H9 (cell line): ENCODE measurements around the gene ARID5A. TPM values are rescaled to one million over a fixed set of nuclear protein-coding genes. Genes with fewer than 3 reads are reported as not detected.
A peak's percentile ranks its signal among the peaks of the same experiment; 100 is the strongest.

Experiments
- DNase-seq: peaks from one replicate; pipeline ENCODE4 v3.0.0-alpha.2; 2017
- H2AFZ ChIP-seq: one replicate; pipeline ENCODE4 v1.6.1; 2013; ENCODE audit warnings: mild to moderate bottlenecking, low read length, control low read depth, moderate library complexity
- H2AK5ac ChIP-seq: 2 replicates; pipeline ENCODE4 v1.6.1; 2013; ENCODE audit warnings: low read length, control low read depth, mixed read lengths; ENCODE audit not compliant: insufficient read length
- H2BK120ac ChIP-seq: one replicate; pipeline ENCODE4 v1.6.1; 2013; ENCODE audit warnings: low read depth, mild to moderate bottlenecking, low read length, control low read depth, inconsistent platforms; ENCODE audit not compliant: poor library complexity, severe bottlenecking
- H2BK12ac ChIP-seq: 2 replicates; pipeline ENCODE4 v1.6.1; 2013; ENCODE audit warnings: low read length, control low read depth, mixed read lengths, low read depth; ENCODE audit not compliant: insufficient read length
- H2BK15ac ChIP-seq: 2 replicates; pipeline ENCODE4 v1.6.1; 2013; ENCODE audit warnings: low read depth, low read length, control low read depth
- H2BK20ac ChIP-seq: one replicate; pipeline ENCODE4 v1.6.1; 2013; ENCODE audit warnings: low read depth, mild to moderate bottlenecking, low read length, control low read depth, inconsistent platforms; ENCODE audit not compliant: poor library complexity, severe bottlenecking
- H2BK5ac ChIP-seq: 2 replicates; pipeline ENCODE4 v1.6.1; 2013; ENCODE audit warnings: low read length, control low read depth, mixed read lengths; ENCODE audit not compliant: insufficient read length
- H3K14ac ChIP-seq: 2 replicates; pipeline ENCODE4 v1.6.1; 2013; ENCODE audit warnings: low read length, control low read depth; ENCODE audit not compliant: insufficient read depth
- H3K18ac ChIP-seq: 2 replicates; pipeline ENCODE4 v1.6.1; 2013; ENCODE audit warnings: low read depth, mild to moderate bottlenecking, mixed read lengths, low read length, control low read depth; ENCODE audit not compliant: insufficient read length
- H3K23ac ChIP-seq: 2 replicates; pipeline ENCODE4 v1.6.1; 2013; ENCODE audit warnings: low read length, control low read depth, mixed read lengths, low read depth; ENCODE audit not compliant: insufficient read length
- H3K23me2 ChIP-seq: 2 replicates; pipeline ENCODE4 v1.6.1; 2013; ENCODE audit warnings: low read depth, mild to moderate bottlenecking, mixed read lengths, low read length, control low read depth; ENCODE audit not compliant: insufficient read length, poor library complexity, severe bottlenecking
- H3K27ac ChIP-seq: 2 replicates; pipeline ENCODE4 v1.5.1; 2013; ENCODE audit warnings: low read length, control low read depth, mixed read lengths, low read depth; ENCODE audit not compliant: insufficient read length
- H3K27me3 ChIP-seq: 2 replicates; pipeline ENCODE4 v1.6.1; 2013; ENCODE audit warnings: low read length, control low read depth, inconsistent platforms; ENCODE audit not compliant: insufficient read depth
- H3K4ac ChIP-seq: 2 replicates; pipeline ENCODE4 v1.6.1; 2013; ENCODE audit warnings: low read depth, mild to moderate bottlenecking, control low read depth, inconsistent platforms, low read length, moderate library complexity
- H3K4me1 ChIP-seq: 2 replicates; pipeline ENCODE4 v1.6.1; 2013; ENCODE audit warnings: low read length, control low read depth, inconsistent platforms; ENCODE audit not compliant: insufficient read depth
- H3K4me2 ChIP-seq: 2 replicates; pipeline ENCODE4 v1.6.1; 2013; ENCODE audit warnings: low read length, control low read depth, mixed read lengths; ENCODE audit not compliant: insufficient read length, insufficient read depth
- H3K56ac ChIP-seq: 2 replicates; pipeline ENCODE4 v1.6.1; 2013; ENCODE audit warnings: low read depth, mild to moderate bottlenecking, mixed read lengths, low read length, control low read depth; ENCODE audit not compliant: insufficient read length
- H3K79me1 ChIP-seq: 2 replicates; pipeline ENCODE4 v1.6.1; 2013; ENCODE audit warnings: low read depth, mild to moderate bottlenecking, moderate library complexity, low read length, control low read depth, inconsistent platforms; ENCODE audit not compliant: insufficient read depth, poor library complexity, severe bottlenecking
- H3K79me2 ChIP-seq: 2 replicates; pipeline ENCODE4 v1.6.1; 2013; ENCODE audit warnings: low read length, control low read depth, inconsistent platforms; ENCODE audit not compliant: insufficient read depth
- H3K9ac ChIP-seq: 2 replicates; pipeline ENCODE4 v1.6.1; 2013; ENCODE audit warnings: low read length, control low read depth, mixed read lengths; ENCODE audit not compliant: insufficient read length; ENCODE audit errors: extremely low read depth
- H3K9me3 ChIP-seq: one replicate; pipeline ENCODE4 v1.6.1; 2013; ENCODE audit warnings: low read depth, low read length, inconsistent platforms; ENCODE audit not compliant: control insufficient read depth
- H3T11ph ChIP-seq: one replicate; pipeline ENCODE4 v1.6.1; 2013; ENCODE audit warnings: mild to moderate bottlenecking, low read length, control low read depth, inconsistent platforms
- H4K20me1 ChIP-seq: one replicate; pipeline ENCODE4 v1.6.1; 2013; ENCODE audit not compliant: control insufficient read depth, insufficient read length, insufficient read depth
- H4K5ac ChIP-seq: 2 replicates; pipeline ENCODE4 v1.6.1; 2013; ENCODE audit warnings: low read depth, mild to moderate bottlenecking, mixed read lengths, low read length, control low read depth; ENCODE audit not compliant: insufficient read length
- H4K8ac ChIP-seq: replicated peaks from 2 replicates; pipeline ENCODE4 v1.6.1; 2013; ENCODE audit warnings: low read length, control low read depth, mixed read lengths, low read depth; ENCODE audit not compliant: insufficient read length
- H4K91ac ChIP-seq: 2 replicates; pipeline ENCODE4 v1.6.1; 2013; ENCODE audit warnings: low read depth, mild to moderate bottlenecking, moderate library complexity, mixed read lengths, low read length, control low read depth; ENCODE audit not compliant: insufficient read length
- H3K27ac Mint-ChIP-seq, 3 experiments: 2 replicates in 2 of 3; 3 replicates in 1 of 3; pipeline ENCODE4 v1.8.0; 2020 to 2021; ENCODE audit warnings: mixed read lengths in 3 of 3, mild to moderate bottlenecking in 1 of 3, moderate library complexity in 1 of 3
- H3K27me3 Mint-ChIP-seq: 2 replicates; pipeline ENCODE4 v1.8.0; 2021; ENCODE audit warnings: low read depth, mild to moderate bottlenecking, moderate library complexity, mixed read lengths
- H3K36me3 Mint-ChIP-seq, 3 experiments: 2 replicates in 2 of 3; 3 replicates in 1 of 3; pipeline ENCODE4 v1.8.0; 2020 to 2021; ENCODE audit warnings: low read depth in 3 of 3, mixed read lengths in 3 of 3; ENCODE audit not compliant: insufficient read depth in 1 of 3
- H3K4me1 Mint-ChIP-seq, 2 experiments: 2 replicates each; pipeline ENCODE4 v1.8.0; 2020; ENCODE audit warnings: mixed read lengths in 2 of 2
- H3K4me3 Mint-ChIP-seq, 2 experiments: 2 replicates in 1 of 2; 3 replicates in 1 of 2; pipeline ENCODE4 v1.8.0; 2020 to 2021; ENCODE audit warnings: mild to moderate bottlenecking in 2 of 2, mixed read lengths in 2 of 2, moderate library complexity in 1 of 2
- H3K9me3 Mint-ChIP-seq, 2 experiments: 2 replicates in 1 of 2; 3 replicates in 1 of 2; pipeline ENCODE4 v1.8.0; 2020; ENCODE audit warnings: mild to moderate bottlenecking in 2 of 2, mixed read lengths in 2 of 2, moderate library complexity in 1 of 2
- WGBS: extraction: QIAGEN DNeasy Blood & Tissue Kit; methylation state at CpG from one replicate; pipeline ENCODE4 v1.1.7; 2013; ENCODE audit warnings: missing lambda C conversion rate, low lambda C conversion rate, mixed read lengths; ENCODE audit not compliant: insufficient read length; ENCODE audit errors: extremely low coverage; 5-methylcytosine and 5-hydroxymethylcytosine counted together
- total RNA-seq: library from RNA; stranded (reverse); gene quantifications from 2 replicates; pipeline ENCODE4 v1.2.1, GENCODE V29; 2021
- TF ChIP-seq, protein P1 (sequence below): fragments of 200-600 bp; sonication (generic); conservative IDR thresholded peaks from 3 replicates; pipeline ENCODE4 v1.8.0; 2021; ENCODE audit warnings: antibody characterized with exemption, mild to moderate bottlenecking

The ARID5A gene
- total RNA-seq, 1 experiment from 2014 or later = 4.5 TPM

DNA sequence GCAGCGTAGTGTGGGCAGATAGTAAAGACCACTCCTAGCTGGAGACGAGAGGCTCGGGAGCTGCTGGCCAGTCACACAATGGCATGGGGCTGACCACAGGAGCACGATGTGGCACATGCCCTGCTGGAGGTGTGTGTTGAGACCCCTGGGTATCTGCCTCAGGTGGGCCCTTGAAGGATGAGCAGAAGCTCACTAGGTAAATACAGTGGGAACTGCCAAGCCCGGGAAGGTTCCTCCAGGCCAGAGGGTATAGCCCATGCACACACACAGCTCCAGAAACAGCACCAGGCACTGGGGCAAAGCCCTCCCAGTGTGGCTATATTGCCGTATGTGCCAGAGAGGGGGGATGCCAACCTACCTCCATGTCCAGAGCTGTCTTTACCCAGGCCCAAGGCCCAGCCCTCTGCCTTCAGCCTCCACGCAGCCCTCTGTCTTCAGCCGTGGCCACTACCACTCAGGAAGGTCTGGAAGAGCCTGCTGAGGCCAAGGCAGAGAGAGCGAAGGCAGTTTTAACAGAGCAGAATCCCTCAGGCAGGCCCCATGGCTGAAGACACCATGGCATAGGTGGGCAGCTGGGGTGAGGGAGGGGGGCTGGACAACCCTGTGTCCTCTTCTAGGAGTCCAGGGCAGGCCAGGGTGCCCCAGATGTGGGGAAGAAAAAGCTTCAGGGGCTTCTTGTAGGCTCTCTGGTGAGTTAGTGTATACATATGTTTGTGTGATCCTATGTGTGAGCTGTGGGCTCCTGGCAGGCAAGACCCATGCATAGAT, 7.0 kb upstream of the ARID5A start:
- H3K23ac ChIP-seq = no peak overlapping the region
- H3K4me1 Mint-ChIP-seq = peaks cover 15 to 29% of the 10 kb centered on the region in 2 experiments
- H3K79me1 ChIP-seq = no peaks in the 10 kb centered on the region
- H3K79me2 ChIP-seq = no peaks in the 10 kb centered on the region
- no peak for DNase-seq
- peaks cover 3% of the 10 kb centered on the region; the same call in 1 of the 2 replicates for H3K4me1 ChIP-seq
- WGBS = no CpG with 5 or more reads among the region's 9 CpGs
- H2BK12ac ChIP-seq = no peak overlapping the region
- no peak overlapping the region for H3K14ac ChIP-seq
- peaks cover 67% of the 10 kb centered on the region for H3K27me3 Mint-ChIP-seq
- no peak overlapping the region for H3K4ac ChIP-seq
- H4K8ac ChIP-seq = no peak overlapping the region
- TF ChIP-seq, protein P1, sequence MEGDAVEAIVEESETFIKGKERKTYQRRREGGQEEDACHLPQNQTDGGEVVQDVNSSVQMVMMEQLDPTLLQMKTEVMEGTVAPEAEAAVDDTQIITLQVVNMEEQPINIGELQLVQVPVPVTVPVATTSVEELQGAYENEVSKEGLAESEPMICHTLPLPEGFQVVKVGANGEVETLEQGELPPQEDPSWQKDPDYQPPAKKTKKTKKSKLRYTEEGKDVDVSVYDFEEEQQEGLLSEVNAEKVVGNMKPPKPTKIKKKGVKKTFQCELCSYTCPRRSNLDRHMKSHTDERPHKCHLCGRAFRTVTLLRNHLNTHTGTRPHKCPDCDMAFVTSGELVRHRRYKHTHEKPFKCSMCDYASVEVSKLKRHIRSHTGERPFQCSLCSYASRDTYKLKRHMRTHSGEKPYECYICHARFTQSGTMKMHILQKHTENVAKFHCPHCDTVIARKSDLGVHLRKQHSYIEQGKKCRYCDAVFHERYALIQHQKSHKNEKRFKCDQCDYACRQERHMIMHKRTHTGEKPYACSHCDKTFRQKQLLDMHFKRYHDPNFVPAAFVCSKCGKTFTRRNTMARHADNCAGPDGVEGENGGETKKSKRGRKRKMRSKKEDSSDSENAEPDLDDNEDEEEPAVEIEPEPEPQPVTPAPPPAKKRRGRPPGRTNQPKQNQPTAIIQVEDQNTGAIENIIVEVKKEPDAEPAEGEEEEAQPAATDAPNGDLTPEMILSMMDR = no peak
- H2AK5ac ChIP-seq = no peak overlapping the region
- H4K91ac ChIP-seq = no peak overlapping the region
- H3K4me2 ChIP-seq = no peak overlapping the region
- H3K9ac ChIP-seq = no peak overlapping the region
- no peak overlapping the region for H3T11ph ChIP-seq
- no peaks in the 10 kb centered on the region for H3K9me3 Mint-ChIP-seq
- no peak overlapping the region for H2BK20ac ChIP-seq
- no peak overlapping the region for H3K56ac ChIP-seq
- H3K36me3 Mint-ChIP-seq = no peaks in the 10 kb centered on the region
- H2BK5ac ChIP-seq = no peak overlapping the region
- no peak overlapping the region for H3K27ac ChIP-seq
- no peak overlapping the region for H2BK120ac ChIP-seq
- H4K5ac ChIP-seq = no peak overlapping the region
- no peak overlapping the region; a peak in 1 of 7 replicates for H3K27ac Mint-ChIP-seq
- no peaks in the 10 kb centered on the region for H3K9me3 ChIP-seq
- peaks cover 2% of the 10 kb centered on the region for H3K23me2 ChIP-seq
- H3K4me3 Mint-ChIP-seq = peak overlapping the region in 1 of 2 experiments; percentile 24; a peak in 2 of 5 replicates
- no peak overlapping the region for H2AFZ ChIP-seq
- no peak overlapping the region for H3K18ac ChIP-seq
- no peaks in the 10 kb centered on the region for H3K27me3 ChIP-seq
- no peak overlapping the region for H2BK15ac ChIP-seq
- no peaks in the 10 kb centered on the region for H4K20me1 ChIP-seq
